ENCODE results near the gene KLHL22.
"Not testable (repeated sequence)": the region's sequence is repeated elsewhere in the genome, so short reads cannot be mapped to it uniquely, and the experiment has no call there.

Gene KLHL22

DNA sequence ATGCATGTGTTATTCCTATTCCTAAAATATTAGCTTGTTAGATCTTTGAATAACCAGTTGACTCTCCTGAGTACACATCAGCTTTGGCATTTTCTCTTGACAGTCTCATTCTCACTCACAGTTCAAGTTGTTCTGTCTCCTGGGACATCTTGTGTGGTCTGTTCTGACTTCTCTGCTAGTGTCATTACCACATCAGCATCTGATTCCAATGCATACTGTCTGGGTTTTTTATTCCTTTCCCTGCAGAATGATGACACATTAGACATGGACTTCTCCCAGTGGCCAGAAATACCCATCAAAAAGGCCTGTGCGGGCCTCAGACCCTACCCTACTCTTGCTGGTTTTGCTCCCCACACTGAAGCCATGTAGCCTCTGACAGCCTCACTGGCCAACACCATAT, 99.0 kb downstream of the KLHL22 start:
- no peak for DNase-seq (ENCODE audit: extremely low spot score)
- CTCF ChIA-PET: interaction anchor here (2.4 kb wide), 1 partner anchor 22 kb away, joined by 11 read pairs; no protein-coding TSS in a partner anchor
- TF ChIP-seq, protein P1, sequence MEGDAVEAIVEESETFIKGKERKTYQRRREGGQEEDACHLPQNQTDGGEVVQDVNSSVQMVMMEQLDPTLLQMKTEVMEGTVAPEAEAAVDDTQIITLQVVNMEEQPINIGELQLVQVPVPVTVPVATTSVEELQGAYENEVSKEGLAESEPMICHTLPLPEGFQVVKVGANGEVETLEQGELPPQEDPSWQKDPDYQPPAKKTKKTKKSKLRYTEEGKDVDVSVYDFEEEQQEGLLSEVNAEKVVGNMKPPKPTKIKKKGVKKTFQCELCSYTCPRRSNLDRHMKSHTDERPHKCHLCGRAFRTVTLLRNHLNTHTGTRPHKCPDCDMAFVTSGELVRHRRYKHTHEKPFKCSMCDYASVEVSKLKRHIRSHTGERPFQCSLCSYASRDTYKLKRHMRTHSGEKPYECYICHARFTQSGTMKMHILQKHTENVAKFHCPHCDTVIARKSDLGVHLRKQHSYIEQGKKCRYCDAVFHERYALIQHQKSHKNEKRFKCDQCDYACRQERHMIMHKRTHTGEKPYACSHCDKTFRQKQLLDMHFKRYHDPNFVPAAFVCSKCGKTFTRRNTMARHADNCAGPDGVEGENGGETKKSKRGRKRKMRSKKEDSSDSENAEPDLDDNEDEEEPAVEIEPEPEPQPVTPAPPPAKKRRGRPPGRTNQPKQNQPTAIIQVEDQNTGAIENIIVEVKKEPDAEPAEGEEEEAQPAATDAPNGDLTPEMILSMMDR (IDR thresholded peaks at IDR 0.05; ENCODE audit: control extremely low read depth, extremely low read depth, low read depth, missing control alignments): no peak
- POLR2A ChIA-PET: no interaction called here

DNA sequence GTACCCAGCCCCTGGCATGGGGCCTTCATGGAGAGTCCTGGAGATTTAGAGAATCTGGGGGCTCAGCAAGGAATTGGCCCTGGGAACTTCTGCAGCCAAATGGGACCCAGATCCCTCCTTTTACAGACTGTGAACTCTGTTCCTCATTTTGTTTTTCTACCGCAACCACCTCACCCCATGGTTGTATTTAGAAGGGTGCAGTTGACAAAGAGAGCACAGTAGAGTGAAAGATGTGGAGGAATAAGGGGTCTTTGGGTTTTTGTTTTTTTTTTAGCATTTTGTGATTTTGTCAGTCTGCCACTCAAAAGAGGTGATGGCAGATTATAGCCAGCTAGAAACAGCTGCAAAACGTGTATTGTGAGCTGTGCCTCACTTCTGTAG, 99.7 kb downstream of the KLHL22 start:
- ChIA-PET CTCF (interaction anchor here (2.4 kb wide), 1 partner anchor 22 kb away, joined by 11 read pairs; no protein-coding TSS in a partner anchor), POLR2A (no interaction called here)
- TF ChIP-seq, protein P1 (IDR thresholded peaks at IDR 0.05; ENCODE audit: control extremely low read depth, extremely low read depth, low read depth, missing control alignments): no peak
- no peak for DNase-seq (ENCODE audit: extremely low spot score)

DNA sequence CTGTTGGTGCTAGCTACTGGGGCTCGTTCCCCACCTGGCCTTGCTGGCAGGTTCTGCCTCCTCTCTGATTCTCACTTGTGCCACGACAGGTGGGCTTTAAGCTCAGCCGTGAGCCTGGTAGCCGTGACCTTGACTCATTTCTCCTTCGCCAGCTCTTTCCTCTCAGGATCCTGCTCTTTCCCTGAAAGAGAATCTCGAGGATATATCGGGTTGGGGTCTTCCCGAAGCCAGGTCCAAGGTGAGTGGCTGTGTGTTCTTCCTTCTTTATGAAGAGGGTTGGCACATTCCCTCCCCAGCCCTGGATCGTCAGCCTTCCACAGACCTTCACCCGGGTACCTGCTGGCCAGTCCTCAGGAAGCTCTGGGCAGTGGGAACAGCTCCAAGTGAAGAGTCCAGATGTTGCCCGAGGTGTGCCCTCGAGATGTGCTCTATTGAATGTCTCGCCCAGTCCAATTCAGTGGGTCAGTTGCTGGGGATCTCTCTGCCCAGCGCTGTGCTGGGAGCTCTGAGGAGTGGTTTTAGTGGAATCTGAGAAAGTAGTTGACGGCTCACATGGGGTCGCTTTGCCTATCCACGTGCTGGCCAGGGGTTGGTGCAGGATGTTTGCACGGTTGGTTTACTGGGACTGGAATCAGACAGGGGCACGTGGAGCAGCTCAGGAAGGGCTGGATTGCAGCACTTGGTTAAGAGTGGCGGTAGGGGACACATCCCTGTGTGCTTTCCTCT, 100.3 kb downstream of the KLHL22 start:
- TF ChIP-seq, protein P1 (IDR thresholded peaks at IDR 0.05; ENCODE audit: control extremely low read depth, extremely low read depth, low read depth, missing control alignments): no peak
- no peak for DNase-seq (ENCODE audit: extremely low spot score)
- CTCF ChIA-PET: interaction anchor here (1.1 to 2.4 kb wide), 2 partner anchors 8 to 23 kb away, joined by 3 to 11 read pairs; no protein-coding TSS in a partner anchor
- POLR2A ChIA-PET: no interaction called here

DNA sequence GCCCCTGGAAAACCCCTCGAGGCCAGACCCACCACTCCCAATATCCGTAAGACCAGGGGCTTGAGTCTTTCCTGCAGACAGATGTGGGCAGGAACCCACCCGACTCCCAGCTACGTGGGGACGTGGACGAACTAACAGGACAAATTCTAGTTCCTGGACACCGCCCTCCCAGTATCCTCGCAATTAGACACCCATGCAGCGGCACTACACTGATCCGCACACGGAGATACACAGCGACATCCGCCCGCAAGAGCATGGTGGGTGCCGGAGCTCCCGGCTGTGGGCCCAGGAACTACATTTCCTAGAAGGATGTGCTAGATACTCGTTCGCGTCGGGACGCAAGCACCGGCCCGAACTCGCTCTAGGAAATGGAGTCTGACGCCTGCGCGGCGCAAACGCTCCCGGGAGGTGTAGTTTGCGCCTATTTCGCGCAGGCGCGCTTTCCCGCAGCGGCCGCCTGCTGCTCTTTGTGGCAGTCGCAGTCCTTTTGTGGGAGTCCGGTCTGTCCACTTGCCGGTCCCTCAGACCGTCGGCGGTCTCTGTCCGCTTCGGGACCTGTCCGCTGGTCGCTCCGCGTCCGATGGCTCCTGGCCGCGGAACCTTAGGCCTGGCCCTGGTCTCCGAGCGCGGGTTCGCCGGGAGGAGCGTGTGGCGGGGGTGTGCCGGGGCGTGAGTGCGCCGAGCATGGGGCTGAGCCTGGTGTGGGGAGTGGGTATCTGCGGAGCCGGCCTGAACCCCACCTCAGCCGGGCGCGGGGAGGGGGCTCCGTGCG, 101.7 kb downstream of the KLHL22 start, which contains the start of gene ZNF74:
TSS of gene ZNF74 (plus strand) at position 447 of the 772 bp plus-strand sequence. CDS start 478 bp downstream, outside the sequence.
- peak; percentile 88 for DNase-seq (ENCODE audit: extremely low spot score)
- TF ChIP-seq, protein P1 (IDR thresholded peaks at IDR 0.05; ENCODE audit: control extremely low read depth, extremely low read depth, low read depth, missing control alignments): no peak
- ChIA-PET CTCF (interaction anchor here (1.1 to 2.7 kb wide), 5 partner anchors 9 to 348 kb away, joined by 3 to 8 read pairs (median 3); no protein-coding TSS in a partner anchor), POLR2A (no interaction called here)

DNA sequence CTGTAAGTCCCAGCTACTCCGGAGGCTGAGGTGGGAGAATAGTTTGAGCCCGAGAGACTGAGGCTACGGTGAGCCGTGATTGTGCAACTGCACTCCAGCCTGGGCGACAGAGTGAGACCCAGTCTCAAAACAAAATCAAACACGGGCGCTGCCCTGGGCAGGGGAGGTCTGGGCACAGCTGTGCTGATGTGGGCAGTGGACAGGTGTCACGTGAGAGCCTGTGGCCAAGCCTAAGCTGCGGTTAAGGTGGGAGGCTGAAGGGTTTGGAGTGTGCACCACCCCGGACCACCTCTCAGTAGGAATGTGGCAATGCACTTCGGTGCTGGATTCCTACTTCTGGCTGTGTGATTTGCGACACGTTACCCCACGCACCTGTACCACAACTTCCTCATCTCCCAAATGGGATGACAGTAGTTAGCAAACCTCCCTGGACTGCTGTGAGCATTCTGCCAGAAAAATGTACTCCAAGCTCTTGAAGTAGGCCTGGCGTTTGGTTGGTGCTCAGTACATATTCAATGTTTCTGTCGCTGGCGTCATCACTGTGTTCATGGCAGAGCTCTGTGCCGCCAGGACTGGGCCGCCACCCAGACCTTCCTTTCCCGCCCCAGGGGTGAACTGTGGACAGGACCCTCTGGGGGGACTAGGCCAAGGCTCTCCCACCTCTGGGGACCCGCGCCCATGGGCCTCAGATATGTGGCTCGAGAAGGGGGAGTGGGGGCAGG, 102.5 kb downstream of the KLHL22 start:
- TF ChIP-seq, protein P1 (IDR thresholded peaks at IDR 0.05; ENCODE audit: control extremely low read depth, extremely low read depth, low read depth, missing control alignments): no peak
- no peak for DNase-seq (ENCODE audit: extremely low spot score)
- ChIA-PET CTCF (interaction anchor here (1.3 to 2.7 kb wide), 4 partner anchors 9 to 349 kb away, joined by 3 to 8 read pairs (median 4); no protein-coding TSS in a partner anchor), POLR2A (no interaction called here)

DNA sequence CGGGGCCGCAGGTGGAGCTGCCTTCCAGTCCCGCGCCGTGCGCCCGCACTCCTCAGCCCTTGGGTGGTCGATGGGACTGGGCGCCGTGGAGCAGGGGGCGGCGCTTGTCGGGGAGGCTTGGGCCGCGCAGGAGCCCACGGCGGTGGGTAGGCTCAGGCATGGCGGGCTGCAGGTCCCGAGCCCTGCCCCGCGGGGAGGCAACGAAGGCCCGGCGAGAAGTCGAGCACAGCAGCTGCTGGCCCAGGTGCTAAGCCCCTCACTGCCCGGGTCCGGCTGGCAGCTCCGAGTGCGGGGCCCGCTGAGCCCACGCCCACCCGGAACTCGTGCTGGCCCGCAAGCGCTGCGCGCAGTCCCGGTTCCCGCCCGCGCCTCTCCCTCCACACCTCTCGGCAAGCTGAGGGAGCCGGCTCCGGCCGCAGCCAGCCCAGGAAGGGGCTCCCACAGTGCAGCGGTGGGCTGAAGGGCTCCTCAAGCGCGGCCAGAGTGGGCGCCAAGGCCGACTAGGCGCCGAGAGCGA, 103.2 kb downstream of the KLHL22 start:
- POLR2A ChIA-PET; DNase-seq (ENCODE audit: extremely low spot score): not testable (repeated sequence)
- CTCF ChIA-PET: interaction anchor here (1.3 to 2.7 kb wide), 2 partner anchors 11 kb away, joined by 3 to 8 read pairs; no protein-coding TSS in a partner anchor
